22Rv1 (cell line): ENCODE measurements around the gene OR8S1.
"Not testable (repeated sequence)": the region's sequence is repeated elsewhere in the genome, so short reads cannot be mapped to it uniquely, and the experiment has no call there.

Experiments
- ZFX ChIP-seq: fragments of 450-650 bp; IDR thresholded peaks from 2 replicates; pipeline ENCODE4 v1.6.1; 2017; ENCODE audit warnings: antibody characterized with exemption, borderline replicate concordance
- TF ChIP-seq, protein P1 (sequence below): fragments of 450-650 bp; IDR thresholded peaks from 2 replicates; pipeline ENCODE4 v1.5.1; 2017; ENCODE audit warnings: mild to moderate bottlenecking

DNA sequence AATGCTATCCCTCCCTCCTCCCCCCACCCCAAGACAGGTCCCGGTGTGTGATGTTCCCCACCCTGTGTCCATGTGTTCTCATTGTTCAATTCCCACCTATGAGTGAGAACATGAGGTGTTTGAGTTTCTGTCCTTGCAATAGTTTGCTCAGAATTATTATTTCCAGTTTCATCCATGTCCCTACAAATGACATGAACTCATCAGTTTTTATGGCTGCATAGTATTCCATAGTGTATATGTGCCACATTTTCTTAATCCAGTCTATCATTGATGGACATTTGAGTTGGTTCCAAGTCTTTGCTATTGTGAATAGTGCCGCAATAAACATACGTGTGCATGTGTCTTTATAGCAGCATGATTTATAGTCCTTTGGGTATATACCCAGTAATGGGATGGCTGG, 21.6 kb downstream of the OR8S1 start:
- TF ChIP-seq, protein P1, sequence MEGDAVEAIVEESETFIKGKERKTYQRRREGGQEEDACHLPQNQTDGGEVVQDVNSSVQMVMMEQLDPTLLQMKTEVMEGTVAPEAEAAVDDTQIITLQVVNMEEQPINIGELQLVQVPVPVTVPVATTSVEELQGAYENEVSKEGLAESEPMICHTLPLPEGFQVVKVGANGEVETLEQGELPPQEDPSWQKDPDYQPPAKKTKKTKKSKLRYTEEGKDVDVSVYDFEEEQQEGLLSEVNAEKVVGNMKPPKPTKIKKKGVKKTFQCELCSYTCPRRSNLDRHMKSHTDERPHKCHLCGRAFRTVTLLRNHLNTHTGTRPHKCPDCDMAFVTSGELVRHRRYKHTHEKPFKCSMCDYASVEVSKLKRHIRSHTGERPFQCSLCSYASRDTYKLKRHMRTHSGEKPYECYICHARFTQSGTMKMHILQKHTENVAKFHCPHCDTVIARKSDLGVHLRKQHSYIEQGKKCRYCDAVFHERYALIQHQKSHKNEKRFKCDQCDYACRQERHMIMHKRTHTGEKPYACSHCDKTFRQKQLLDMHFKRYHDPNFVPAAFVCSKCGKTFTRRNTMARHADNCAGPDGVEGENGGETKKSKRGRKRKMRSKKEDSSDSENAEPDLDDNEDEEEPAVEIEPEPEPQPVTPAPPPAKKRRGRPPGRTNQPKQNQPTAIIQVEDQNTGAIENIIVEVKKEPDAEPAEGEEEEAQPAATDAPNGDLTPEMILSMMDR, result not testable (repeated sequence)
- TF ChIP-seq ZFX, result not testable (repeated sequence)
